Measurements from ENCODE around the gene RALBP1.

The RALBP1 gene

DNA sequence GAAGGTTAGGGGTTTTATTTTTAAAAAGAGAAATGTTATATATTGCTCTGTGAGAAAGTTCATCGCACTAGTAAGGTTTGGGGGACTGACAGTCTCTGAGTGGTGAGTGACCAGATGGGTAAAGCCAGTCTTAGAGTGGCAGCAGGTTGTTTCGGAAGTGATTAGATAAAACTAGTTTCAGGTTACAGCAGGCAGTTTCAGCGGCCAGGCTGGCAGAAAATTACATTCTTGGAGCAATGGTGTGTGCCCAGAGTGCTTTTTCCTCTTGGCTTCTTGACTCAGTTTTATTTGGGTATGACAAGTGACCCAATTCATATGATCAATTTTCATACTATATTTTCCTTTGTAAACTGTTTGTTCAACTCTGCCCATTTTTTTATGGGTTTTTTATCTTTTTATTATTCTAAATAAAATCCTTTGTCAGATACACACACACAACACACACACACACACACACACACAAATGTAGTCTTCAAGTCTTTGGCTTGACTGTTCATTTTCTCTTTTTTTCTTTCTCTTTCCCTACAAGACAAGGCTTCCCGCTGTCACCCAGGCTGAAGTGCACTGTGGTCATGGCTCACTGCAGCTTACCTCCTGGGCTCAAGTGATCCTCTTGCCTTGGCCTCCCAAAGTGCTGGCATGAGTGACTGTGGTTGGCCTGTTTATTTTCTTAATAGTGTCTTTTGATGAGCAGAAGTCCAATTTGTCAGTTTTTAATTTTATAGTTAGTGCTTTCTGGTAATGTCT is 30.9 kb downstream of the RALBP1 start:
- H3K4me1 ChIP-seq = peaks cover 7% of the 10 kb centered on the region; the same call in 1 of the 2 replicates
- peaks cover 57% of the 10 kb centered on the region for H4K20me1 ChIP-seq
- H3K4me2 ChIP-seq = no peak overlapping the region
- H3K27me3 ChIP-seq = no peaks in the 10 kb centered on the region
- TF ChIP-seq Cebpa-rat (IDR thresholded peaks at IDR 0.05) = no peak
- H3K9ac ChIP-seq = no peak overlapping the region
- peaks cover 35% of the 10 kb centered on the region for H3K36me3 ChIP-seq
- no peak overlapping the region for H3K4me3 ChIP-seq
- H3K9me3 ChIP-seq = peaks cover 48% of the 10 kb centered on the region
- no peak overlapping the region for H3K27ac ChIP-seq

DNA sequence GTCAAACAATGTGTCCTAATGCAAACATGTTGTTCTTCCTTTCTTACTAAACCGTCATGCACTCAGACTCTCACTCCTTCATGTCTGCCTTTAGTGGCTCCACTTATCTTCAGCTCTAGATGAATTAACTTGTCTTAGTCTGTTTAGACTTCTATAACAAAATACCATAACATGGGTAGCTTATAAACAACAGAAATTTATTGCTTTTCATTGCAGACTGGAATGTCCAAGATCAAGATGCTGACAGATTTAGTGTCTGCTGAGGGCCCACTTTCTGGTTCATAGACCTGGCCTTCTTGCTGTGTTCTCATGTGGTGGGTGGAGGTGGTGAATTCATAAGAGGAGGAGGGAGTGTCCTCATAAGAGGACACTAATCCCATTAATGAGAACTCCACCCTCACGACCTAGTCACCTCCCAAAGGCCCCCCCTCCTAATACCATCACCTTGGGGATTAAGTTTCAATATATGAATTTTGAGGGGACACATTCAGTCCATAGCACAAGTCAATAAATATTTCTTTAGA is 32.3 kb downstream of the RALBP1 start:
- Histone ChIP-seq H4K20me1 (peaks cover 71% of the 10 kb centered on the region), H3K4me2 (no peak overlapping the region), H3K27me3 (no peaks in the 10 kb centered on the region), H3K27ac (no peak overlapping the region), H3K9me3 (peaks cover 34% of the 10 kb centered on the region), H3K9ac (no peak overlapping the region), H3K36me3 (peaks cover 20% of the 10 kb centered on the region), H3K4me1 (peaks cover 7% of the 10 kb centered on the region; the same call in 1 of the 2 replicates), H3K4me3 (no peak overlapping the region)
- no peak for TF ChIP-seq Cebpa-rat (IDR thresholded peaks at IDR 0.05)

DNA sequence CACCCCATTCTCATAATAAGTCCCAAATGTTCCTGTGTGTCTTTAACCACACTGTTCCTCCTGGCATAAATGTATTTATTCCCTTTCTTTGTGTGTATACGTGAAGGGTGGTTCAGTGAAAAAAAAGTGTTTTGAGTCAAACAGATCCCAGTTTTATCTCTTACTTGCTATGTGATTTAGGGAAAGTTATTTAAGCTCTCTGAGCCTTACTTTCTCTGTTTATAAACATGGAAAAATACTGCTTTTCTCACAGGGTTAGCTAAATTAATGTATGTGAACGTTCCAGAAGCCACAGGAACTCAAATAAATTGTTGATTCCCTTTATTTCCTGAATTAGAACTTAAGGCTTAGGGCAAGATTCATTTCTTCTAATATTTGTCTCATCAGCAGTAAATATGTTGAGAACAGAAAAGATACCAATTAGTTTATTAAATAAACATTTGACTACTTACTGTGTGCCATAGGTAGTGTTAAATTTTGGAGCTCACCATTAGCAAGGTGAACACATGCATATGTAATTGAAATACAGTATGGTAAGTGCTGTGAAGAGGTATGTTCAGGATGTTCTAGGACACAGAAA is 33.2 kb downstream of the RALBP1 start:
- peaks cover 25% of the 10 kb centered on the region for H3K9me3 ChIP-seq
- TF ChIP-seq Cebpa-rat (IDR thresholded peaks at IDR 0.05) = no peak
- H3K4me2 ChIP-seq = no peak overlapping the region
- no peak overlapping the region for H3K4me3 ChIP-seq
- peaks cover 80% of the 10 kb centered on the region for H4K20me1 ChIP-seq
- H3K27ac ChIP-seq = no peak overlapping the region
- no peaks in the 10 kb centered on the region for H3K27me3 ChIP-seq
- H3K9ac ChIP-seq = no peak overlapping the region
- peaks cover 7% of the 10 kb centered on the region; the same call in 1 of the 2 replicates for H3K4me1 ChIP-seq
- H3K36me3 ChIP-seq = peaks cover 20% of the 10 kb centered on the region

DNA sequence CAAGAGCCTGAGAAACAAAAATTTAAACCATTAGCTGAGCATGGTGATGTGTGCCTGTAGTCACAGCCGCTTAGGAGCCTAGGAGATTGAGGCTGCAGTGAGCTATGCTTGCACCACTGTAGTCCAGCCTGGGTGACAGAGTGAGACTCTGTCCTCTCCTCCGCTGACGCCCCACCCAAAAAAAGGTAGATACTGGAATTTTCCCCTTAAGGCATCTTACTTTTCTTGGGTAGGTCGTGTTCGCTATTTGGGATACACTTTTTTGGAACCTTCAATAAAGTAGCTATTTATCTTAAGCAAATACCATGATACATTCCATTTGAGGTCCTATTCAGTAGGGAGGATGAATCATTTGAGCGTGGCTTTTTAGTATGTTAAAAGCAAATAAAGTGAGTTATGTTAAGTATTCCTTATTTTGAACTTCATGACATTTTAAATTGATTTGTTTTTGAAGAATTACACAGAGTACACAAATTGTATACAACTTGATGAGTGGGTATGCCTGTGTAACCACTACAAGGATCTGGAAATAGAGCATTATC is 38.7 kb downstream of the RALBP1 start:
- no peak for TF ChIP-seq Cebpa-rat (IDR thresholded peaks at IDR 0.05)
- H3K4me3 ChIP-seq = no peak overlapping the region
- H3K27ac ChIP-seq = no peak overlapping the region
- no peaks in the 10 kb centered on the region for H3K9me3 ChIP-seq
- H3K36me3 ChIP-seq = peaks cover 57% of the 10 kb centered on the region
- no peak overlapping the region for H3K4me2 ChIP-seq
- H3K27me3 ChIP-seq = no peaks in the 10 kb centered on the region
- H4K20me1 ChIP-seq = peaks cover 97% of the 10 kb centered on the region
- no peak overlapping the region for H3K9ac ChIP-seq
- no peaks in the 10 kb centered on the region for H3K4me1 ChIP-seq

DNA sequence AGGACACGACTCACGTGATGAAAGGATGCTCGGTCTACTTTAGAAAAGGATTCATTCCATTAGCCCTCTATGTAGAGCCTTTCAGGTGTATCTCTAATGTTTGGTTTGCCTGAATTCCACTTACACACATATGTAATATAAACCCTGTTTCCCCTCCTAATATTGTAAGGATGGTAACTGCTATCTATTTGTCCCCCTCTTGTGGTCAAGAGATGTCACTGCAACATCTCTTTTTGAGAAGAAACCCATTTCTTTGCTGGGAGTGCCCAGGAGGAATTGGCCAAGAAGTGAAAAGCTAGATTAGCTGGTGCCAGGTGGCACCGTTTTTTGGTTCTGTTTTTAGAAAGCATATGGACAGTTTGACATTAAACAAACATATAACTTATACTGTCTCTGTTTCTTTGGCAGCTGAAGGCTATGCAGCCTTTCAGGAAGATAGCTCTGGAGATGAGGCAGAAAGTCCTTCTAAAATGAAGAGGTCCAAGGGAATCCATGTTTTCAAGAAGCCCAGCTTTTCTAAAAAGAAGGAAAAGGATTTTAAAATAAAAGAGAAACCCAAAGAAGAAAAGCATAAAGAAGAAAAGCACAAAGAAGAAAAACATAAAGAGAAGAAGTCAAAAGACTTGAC is 41.2 kb downstream of the RALBP1 start:
- Histone ChIP-seq H3K27me3 (no peaks in the 10 kb centered on the region), H3K4me2 (no peak overlapping the region), H3K4me1 (no peaks in the 10 kb centered on the region), H3K27ac (no peak overlapping the region), H4K20me1 (peaks cover 90% of the 10 kb centered on the region), H3K9me3 (no peaks in the 10 kb centered on the region), H3K4me3 (no peak overlapping the region), H3K9ac (no peak overlapping the region), H3K36me3 (peaks cover 70% of the 10 kb centered on the region)
- TF ChIP-seq Cebpa-rat (IDR thresholded peaks at IDR 0.05) = no peak

DNA sequence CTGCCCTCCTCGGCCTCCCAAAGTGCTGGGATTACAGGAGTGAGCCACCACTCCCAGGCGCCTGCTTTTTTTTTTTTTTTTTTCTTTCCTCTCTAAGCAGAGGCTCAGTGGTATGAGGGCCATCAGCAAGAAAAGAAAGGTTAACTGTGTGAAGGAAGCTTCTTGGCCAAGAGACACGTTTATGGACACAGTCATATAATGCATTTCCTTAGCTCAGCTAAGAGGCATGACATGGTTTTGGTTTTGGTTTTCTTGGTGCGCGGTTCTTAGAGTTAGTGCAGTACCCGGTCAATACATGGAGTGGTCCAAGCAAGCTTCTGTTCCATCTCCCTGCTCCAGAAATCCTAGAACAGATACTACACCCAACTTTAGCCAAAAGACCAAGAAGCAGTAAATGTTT is 42.6 kb downstream of the RALBP1 start:
- H3K9me3 ChIP-seq = no peaks in the 10 kb centered on the region
- no peak overlapping the region for H3K9ac ChIP-seq
- peaks cover 83% of the 10 kb centered on the region for H4K20me1 ChIP-seq
- H3K4me1 ChIP-seq = no peaks in the 10 kb centered on the region
- TF ChIP-seq Cebpa-rat (IDR thresholded peaks at IDR 0.05) = no peak
- peaks cover 81% of the 10 kb centered on the region for H3K36me3 ChIP-seq
- H3K4me3 ChIP-seq = no peak overlapping the region
- no peak overlapping the region for H3K27ac ChIP-seq
- H3K27me3 ChIP-seq = no peaks in the 10 kb centered on the region
- no peak overlapping the region for H3K4me2 ChIP-seq

DNA sequence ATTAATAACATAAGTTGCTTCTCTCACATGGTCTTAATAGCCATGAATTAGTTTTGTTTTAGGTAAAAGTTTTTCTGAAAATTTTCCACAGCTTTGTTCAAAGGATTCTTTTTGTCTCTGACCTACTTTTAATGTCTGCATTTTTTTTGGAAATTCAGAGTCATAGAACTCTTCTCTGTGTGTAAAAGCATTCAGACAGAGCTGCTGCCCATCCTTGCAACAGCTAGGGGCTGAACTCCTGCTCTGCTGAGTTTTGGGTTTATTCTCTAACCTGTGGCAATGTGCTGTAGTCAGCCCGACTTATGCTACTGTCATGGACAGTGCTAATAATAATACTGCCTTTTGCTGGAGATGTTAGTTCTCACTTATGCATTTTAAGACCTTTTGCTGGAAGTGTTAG is 44.1 kb downstream of the RALBP1 start:
- no peak overlapping the region for H3K9ac ChIP-seq
- no peak overlapping the region for H3K4me2 ChIP-seq
- H3K4me3 ChIP-seq = no peak overlapping the region
- H4K20me1 ChIP-seq = peaks cover 73% of the 10 kb centered on the region
- no peaks in the 10 kb centered on the region for H3K27me3 ChIP-seq
- H3K4me1 ChIP-seq = no peaks in the 10 kb centered on the region
- peaks cover 81% of the 10 kb centered on the region for H3K36me3 ChIP-seq
- H3K27ac ChIP-seq = no peak overlapping the region
- H3K9me3 ChIP-seq = no peaks in the 10 kb centered on the region
- no peak for TF ChIP-seq Cebpa-rat (IDR thresholded peaks at IDR 0.05)

DNA sequence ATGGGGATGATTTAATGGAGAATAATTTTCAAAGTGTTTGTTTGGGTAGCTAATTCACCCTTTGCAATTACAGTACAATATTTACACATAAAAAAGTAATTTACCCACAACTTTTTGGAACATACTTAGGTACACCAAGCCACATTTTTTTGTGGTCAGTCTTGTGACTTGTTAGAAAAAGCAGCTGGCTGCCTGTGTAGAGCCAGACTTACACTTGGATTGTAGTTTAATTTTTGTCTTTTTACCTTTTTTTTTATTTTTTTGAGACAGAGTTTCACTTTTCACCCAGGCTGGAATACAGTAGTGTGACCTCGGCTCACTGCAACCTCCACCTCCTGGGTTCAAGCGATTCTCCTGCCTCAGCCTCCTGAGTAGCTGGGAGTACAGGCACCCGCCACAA is 45.4 kb downstream of the RALBP1 start:
- H3K36me3 ChIP-seq = peaks cover 80% of the 10 kb centered on the region
- H3K27ac ChIP-seq = no peak overlapping the region
- no peaks in the 10 kb centered on the region for H3K9me3 ChIP-seq
- H3K4me3 ChIP-seq = no peak overlapping the region
- H3K4me1 ChIP-seq = no peaks in the 10 kb centered on the region
- no peak overlapping the region for H3K4me2 ChIP-seq
- no peaks in the 10 kb centered on the region for H3K27me3 ChIP-seq
- no peak overlapping the region for H3K9ac ChIP-seq
- TF ChIP-seq Cebpa-rat (IDR thresholded peaks at IDR 0.05) = no peak
- peaks cover 60% of the 10 kb centered on the region for H4K20me1 ChIP-seq

DNA sequence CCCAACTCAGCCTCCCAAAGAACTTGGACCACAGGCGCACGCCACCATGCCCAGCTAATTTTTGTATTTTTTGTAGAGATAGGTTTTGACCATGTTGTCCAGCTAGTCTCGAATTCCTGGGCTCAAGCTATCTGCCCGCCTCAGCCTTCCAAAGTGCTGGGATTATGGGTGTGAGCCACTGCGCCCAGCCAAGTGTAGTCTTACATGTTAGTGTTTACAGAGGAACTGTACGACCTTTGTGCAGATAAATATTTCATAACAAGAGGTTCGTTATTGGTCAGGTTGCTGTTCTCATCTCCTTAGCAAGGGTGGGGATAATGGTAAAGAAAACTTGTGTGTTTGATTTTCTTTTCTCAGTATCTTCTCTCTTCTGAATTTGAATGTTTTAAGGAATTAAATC is 46.5 kb downstream of the RALBP1 start:
- H3K27ac ChIP-seq = no peak overlapping the region
- peaks cover 49% of the 10 kb centered on the region for H4K20me1 ChIP-seq
- H3K36me3 ChIP-seq = peaks cover 85% of the 10 kb centered on the region
- H3K4me2 ChIP-seq = no peak overlapping the region
- H3K9me3 ChIP-seq = peaks cover 4% of the 10 kb centered on the region
- no peak for TF ChIP-seq Cebpa-rat (IDR thresholded peaks at IDR 0.05)
- H3K4me1 ChIP-seq = no peaks in the 10 kb centered on the region
- H3K27me3 ChIP-seq = no peaks in the 10 kb centered on the region
- no peak overlapping the region for H3K4me3 ChIP-seq
- no peak overlapping the region for H3K9ac ChIP-seq

DNA sequence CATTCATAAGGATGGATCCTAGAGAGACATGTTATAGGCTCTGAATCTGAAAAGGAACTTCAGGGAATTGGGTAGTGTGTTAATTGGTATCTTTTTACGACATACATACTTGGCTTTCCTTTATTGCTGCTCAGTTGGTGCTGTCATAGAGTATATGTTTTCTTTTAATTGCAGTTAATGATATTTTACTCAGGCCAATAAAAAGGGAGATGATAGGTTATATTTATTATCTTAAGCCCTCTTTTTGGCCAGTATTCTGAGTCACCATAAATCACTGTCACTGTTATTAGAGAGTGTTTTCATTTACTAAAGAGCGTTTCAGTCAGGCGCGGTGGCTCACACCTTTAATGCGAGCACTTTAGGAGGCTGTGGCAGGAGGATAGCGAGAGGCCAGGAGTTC is 47.6 kb downstream of the RALBP1 start:
- H3K27me3 ChIP-seq = no peaks in the 10 kb centered on the region
- H3K9me3 ChIP-seq = peaks cover 15% of the 10 kb centered on the region
- no peak overlapping the region for H3K4me3 ChIP-seq
- peaks cover 37% of the 10 kb centered on the region for H4K20me1 ChIP-seq
- no peak overlapping the region for H3K4me2 ChIP-seq
- H3K9ac ChIP-seq = no peak overlapping the region
- no peak overlapping the region for H3K27ac ChIP-seq
- no peaks in the 10 kb centered on the region for H3K4me1 ChIP-seq
- TF ChIP-seq Cebpa-rat (IDR thresholded peaks at IDR 0.05) = no peak
- H3K36me3 ChIP-seq = peaks cover 85% of the 10 kb centered on the region
